ENCODE data around the gene ZNF3.

The ZNF3 gene

DNA sequence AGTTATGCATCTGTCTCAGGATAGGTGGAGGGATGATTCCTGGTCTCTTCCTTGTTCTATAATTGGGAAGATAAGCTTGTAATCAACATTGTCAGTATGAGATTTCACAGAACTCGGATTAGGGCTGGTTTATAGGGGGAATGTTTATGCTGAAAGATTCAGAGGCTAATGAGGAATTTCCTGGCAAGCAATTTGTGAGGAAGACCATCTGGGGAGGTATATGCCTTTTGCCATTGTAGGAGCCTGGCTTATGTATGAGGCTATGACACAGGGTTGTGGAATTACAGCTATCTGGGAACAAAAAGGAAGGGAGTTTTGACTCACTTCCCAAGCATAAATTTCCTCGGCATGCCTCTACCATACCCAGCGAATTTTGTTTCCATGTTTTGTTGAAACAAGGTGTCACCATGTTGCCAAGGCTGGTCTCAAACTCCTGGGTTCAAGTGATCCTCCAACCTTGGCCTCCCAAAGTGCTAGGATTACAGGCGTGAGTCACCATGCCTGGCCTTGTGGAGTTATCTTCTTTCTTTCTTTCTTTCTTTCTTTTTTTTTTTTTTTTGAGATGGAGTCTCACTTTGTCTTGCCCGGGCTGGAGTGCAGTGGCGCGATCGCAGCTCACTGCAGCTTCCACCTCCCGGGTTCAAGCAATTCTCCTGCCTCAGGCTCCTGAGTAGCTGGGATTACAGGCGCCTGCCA lies 5.7 kb upstream of the ZNF3 start:
- no peak overlapping the region for H3K4me3 ChIP-seq (ENCODE audit: low read depth, low read length)
- peak; percentile 86 for DNase-seq (ENCODE audit: low read depth)

DNA sequence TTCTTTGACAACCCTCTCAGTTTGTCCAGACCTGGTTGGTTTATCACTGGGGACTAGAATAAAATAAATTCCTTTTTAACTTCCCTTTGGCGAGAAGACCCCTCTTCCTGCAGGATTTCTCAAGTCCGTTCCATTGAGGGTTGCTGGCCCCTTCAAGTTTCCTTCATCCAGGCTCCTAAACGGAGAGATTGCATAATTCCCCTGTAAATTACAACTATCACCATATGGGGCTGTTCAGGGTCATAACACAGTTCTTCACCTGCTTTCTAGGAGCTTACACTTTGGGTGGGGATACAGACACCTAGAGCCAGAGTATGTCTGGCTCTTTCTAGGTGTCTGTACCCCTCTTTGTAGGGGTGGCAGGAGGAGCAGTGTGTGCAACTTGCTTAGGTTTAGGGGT lies 4.0 kb upstream of the ZNF3 start:
- TF ChIP-seq, protein P1, sequence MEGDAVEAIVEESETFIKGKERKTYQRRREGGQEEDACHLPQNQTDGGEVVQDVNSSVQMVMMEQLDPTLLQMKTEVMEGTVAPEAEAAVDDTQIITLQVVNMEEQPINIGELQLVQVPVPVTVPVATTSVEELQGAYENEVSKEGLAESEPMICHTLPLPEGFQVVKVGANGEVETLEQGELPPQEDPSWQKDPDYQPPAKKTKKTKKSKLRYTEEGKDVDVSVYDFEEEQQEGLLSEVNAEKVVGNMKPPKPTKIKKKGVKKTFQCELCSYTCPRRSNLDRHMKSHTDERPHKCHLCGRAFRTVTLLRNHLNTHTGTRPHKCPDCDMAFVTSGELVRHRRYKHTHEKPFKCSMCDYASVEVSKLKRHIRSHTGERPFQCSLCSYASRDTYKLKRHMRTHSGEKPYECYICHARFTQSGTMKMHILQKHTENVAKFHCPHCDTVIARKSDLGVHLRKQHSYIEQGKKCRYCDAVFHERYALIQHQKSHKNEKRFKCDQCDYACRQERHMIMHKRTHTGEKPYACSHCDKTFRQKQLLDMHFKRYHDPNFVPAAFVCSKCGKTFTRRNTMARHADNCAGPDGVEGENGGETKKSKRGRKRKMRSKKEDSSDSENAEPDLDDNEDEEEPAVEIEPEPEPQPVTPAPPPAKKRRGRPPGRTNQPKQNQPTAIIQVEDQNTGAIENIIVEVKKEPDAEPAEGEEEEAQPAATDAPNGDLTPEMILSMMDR (conservative IDR thresholded peaks at IDR 0.05; ENCODE audit: low read depth, low read length) = no peak
- DNase-seq (ENCODE audit: low read depth) = no peak

More for the DNA sequence above, 5.7 kb upstream of the ZNF3 start:
- TF ChIP-seq, protein P1 (conservative IDR thresholded peaks at IDR 0.05; ENCODE audit: low read depth, low read length) = no peak

DNA sequence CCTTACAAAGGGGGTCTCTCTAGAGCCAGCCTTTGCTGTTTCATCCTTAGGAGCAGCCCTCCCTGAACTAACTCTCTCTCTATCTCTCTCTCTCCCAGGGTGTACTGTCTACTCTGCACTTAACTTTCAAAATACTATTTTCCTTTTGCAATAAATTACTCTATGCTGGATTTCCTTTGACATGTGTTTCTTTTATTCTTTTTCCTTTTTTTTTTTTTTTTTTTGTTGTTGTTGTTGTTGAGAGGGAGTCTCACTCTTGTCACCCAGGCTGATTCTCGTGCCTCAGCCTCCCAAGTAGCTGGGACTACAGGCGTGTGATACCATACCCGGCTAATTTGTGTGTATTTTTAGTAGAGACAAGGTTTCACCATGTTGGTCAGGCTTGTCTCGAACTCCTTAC lies 1.5 kb upstream of the ZNF3 start:
- H3K4me3 ChIP-seq (ENCODE audit: low read depth, low read length) = no peak overlapping the region

More for the DNA sequence above, 4.0 kb upstream of the ZNF3 start:
- H3K4me3 ChIP-seq (ENCODE audit: low read depth, low read length) = no peak overlapping the region

DNA sequence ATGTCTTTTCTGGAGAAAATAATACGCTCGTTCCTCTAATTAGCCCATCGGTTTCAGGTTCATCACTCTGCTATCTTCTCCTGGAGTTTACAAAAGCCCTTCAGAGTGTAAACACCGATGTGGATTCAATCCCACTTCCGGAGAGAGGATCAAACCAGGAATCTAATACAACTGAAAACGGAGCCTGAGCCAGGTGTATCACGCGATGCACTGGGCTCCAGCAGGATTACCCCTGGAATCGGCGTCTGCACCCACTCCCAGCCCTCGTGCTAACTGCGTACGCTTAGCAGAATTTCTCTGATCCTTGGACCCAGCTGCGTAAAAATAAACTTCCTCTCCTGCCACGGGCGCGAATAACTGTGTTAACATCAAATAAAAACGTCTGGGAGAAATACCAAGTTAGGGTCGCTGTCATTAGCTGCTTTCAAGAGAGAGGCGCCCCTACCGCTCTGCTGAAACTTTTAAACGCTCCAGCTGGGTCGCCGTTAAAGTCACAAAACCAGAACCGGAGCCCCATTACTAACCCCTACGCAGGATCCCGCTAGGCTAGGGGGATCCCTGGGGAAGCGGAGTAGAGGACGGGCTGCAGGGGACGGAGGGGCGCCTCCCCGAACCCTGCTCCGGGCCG lies 502 bp downstream of the ZNF3 start:
- peak; percentile 33 for DNase-seq (ENCODE audit: low read depth)
- TF ChIP-seq, protein P1 (conservative IDR thresholded peaks at IDR 0.05; ENCODE audit: low read depth, low read length) = peak; percentile 8
- H3K4me3 ChIP-seq (ENCODE audit: low read depth, low read length) = peak overlapping the region; percentile 99

More for the DNA sequence above, 1.5 kb upstream of the ZNF3 start:
- TF ChIP-seq, protein P1 (conservative IDR thresholded peaks at IDR 0.05; ENCODE audit: low read depth, low read length) = no peak
- DNase-seq (ENCODE audit: low read depth) = no peak

DNA sequence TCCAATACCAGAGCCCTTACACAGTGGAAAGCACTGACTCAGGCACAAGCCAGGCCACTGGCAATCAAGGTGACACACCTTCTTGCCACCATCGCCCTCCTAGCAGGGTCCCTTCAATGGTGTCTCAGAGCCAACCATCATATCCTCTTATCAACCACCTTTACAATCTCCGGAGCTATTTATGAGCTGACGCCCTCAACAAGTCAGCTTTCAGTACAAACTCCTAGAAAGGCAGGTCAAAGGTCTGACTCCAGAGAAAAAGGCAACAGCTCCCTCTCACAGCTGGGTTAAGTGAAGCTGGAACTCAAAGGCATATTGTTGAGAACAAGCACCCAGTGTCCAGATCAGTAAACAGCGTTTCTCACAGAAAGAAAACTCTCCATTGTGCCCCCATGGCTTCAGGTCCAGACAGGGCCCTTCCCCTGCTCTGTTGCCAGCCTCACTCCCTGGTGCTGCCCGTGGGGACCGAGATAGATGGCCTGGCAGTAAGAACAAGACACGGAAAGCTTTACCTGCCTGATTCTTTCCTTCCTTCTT lies 2.4 kb downstream of the ZNF3 start:
- TF ChIP-seq, protein P1 (conservative IDR thresholded peaks at IDR 0.05; ENCODE audit: low read depth, low read length) = no peak
- DNase-seq (ENCODE audit: low read depth) = no peak
- no peak overlapping the region for H3K4me3 ChIP-seq (ENCODE audit: low read depth, low read length)

DNA sequence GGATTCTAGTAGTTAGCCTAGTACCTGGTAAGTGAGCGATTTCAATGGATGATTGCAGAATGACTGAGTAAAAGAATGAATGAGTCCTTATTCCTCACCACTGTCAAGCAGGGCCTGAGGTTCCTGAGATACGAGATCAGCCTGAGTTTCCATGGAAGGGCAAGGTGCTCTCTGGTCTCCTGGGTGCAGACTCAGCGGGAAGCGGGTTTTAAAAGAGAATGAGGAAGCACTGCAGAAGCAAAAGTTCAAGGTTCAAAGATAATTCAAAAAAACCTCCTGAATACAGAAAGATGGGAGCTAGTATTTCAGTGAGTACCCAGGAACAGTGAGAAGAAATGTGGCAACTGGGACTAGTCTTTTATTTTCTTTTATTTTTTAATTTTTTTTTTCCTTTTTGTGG lies 4.3 kb downstream of the ZNF3 start:
- TF ChIP-seq, protein P1 (conservative IDR thresholded peaks at IDR 0.05; ENCODE audit: low read depth, low read length) = no peak
- DNase-seq (ENCODE audit: low read depth) = no peak
- no peak overlapping the region for H3K4me3 ChIP-seq (ENCODE audit: low read depth, low read length)
